CD4-positive, alpha-beta T cell (primary cell): Measurements from ENCODE around the gene DHX30. TPM values are rescaled to one million over a fixed set of nuclear protein-coding genes. Genes with fewer than 3 reads are reported as not detected.

ENCODE experiments used
- ATAC-seq: fragments of 200-7000 bp; cut with Tn5 transposase; one replicate; pipeline ENCODE4 v1.10.0; 2022; ENCODE audit warnings: mild to moderate bottlenecking; ENCODE audit not compliant: poor library complexity
- CTCF ChIA-PET: fragments of 350-600 bp; sonication (Branson Sonifier 250); formaldehyde crosslinking; loops from one replicate; lab custom pipeline; 2021; ENCODE audit warnings: antibody characterized with exemption, inconsistent platforms; lab: Charles Lee
- POLR2A ChIA-PET: fragments of 350-600 bp; sonication (Branson Sonifier 250); formaldehyde crosslinking; loops from one replicate; lab custom pipeline; 2021; ENCODE audit warnings: antibody characterized with exemption, inconsistent platforms; lab: Charles Lee
- DNase-seq, 14 experiments: peaks; one replicate each; pipeline ENCODE4 v3.0.0-alpha.2; 2013 to 2020; ENCODE audit warnings: mixed read lengths in 2 of 14
- H3K27ac ChIP-seq, 2 donors: one replicate each; pipeline versions ENCODE4 v1.5.1 to v1.7.0; 2013; ENCODE audit warnings: low read length in 2 of 2, low read depth in 1 of 2, mild to moderate bottlenecking in 1 of 2
- H3K27me3 ChIP-seq, 2 experiments: 1 replicate in 1 of 2; 2 replicates in 1 of 2; pipeline versions ENCODE4 v1.6.1 to v1.7.0; 2013; ENCODE audit warnings: low read length in 2 of 2, control low read depth in 1 of 2, mild to moderate bottlenecking in 1 of 2, moderate library complexity in 1 of 2; ENCODE audit not compliant: insufficient read depth in 2 of 2, control insufficient read depth in 1 of 2
- H3K36me3 ChIP-seq: one replicate; pipeline ENCODE4 v1.6.1; 2013; ENCODE audit warnings: low read length, control low read depth; ENCODE audit not compliant: insufficient read depth
- H3K4me1 ChIP-seq: one replicate; pipeline ENCODE4 v1.6.1; 2013; ENCODE audit warnings: low read length, control low read depth; ENCODE audit not compliant: insufficient read depth
- H3K4me3 ChIP-seq: one replicate; pipeline ENCODE4 v1.5.1; 2013; ENCODE audit warnings: mild to moderate bottlenecking, low read length, moderate library complexity
- H3K9me3 ChIP-seq, 2 experiments: 1 replicate in 1 of 2; 2 replicates in 1 of 2; pipeline versions ENCODE4 v1.6.1 to v1.7.0; 2013; ENCODE audit warnings: low read length in 2 of 2, mild to moderate bottlenecking in 2 of 2, control low read depth in 1 of 2, moderate library complexity in 1 of 2; ENCODE audit not compliant: control insufficient read depth in 1 of 2, insufficient read depth in 1 of 2
- H3K27ac Mint-ChIP-seq: one replicate; pipeline ENCODE4 v1.8.0; 2020; ENCODE audit warnings: mixed read lengths
- H3K27me3 Mint-ChIP-seq: one replicate; pipeline ENCODE4 v1.8.0; 2021; ENCODE audit warnings: mixed read lengths
- H3K36me3 Mint-ChIP-seq: one replicate; pipeline ENCODE4 v1.8.0; 2021; ENCODE audit warnings: low read depth, mixed read lengths
- H3K4me1 Mint-ChIP-seq: one replicate; pipeline ENCODE4 v1.8.0; 2021; ENCODE audit warnings: low read depth, mixed read lengths
- H3K4me3 Mint-ChIP-seq: one replicate; pipeline ENCODE4 v1.8.0; 2020; ENCODE audit warnings: mild to moderate bottlenecking, mixed read lengths
- H3K9me3 Mint-ChIP-seq: one replicate; pipeline ENCODE4 v1.8.0; 2020; ENCODE audit warnings: mixed read lengths
- intact Hi-C, 2 experiments: fragments of 100-400 bp; cut with DNase I in 1 of 2; cut with micrococcal nuclease in 1 of 2; formaldehyde crosslinking; loops; one replicate each; pipeline versions ENCODE4 v1.15.1 to v1.9.0; 2023 to 2025; cut with DNase I, micrococcal nuclease
- total RNA-seq, 174 experiments: library from RNA in 2 of 174; stranded (reverse) in 2 of 174; gene quantifications; one replicate each; pipeline ENCODE4 v1.2.3 and lab custom pipeline; 2021 to 2026
- TF ChIP-seq, protein P1 (sequence below): fragments of 200-600 bp; IDR thresholded peaks from one replicate; pipeline ENCODE4 v1.8.0; 2022; ENCODE audit warnings: antibody characterized with exemption, mild to moderate bottlenecking

Gene DHX30
- total RNA-seq, 2 experiments from 2014 or later: 75.1 to 75.6 TPM

DNA sequence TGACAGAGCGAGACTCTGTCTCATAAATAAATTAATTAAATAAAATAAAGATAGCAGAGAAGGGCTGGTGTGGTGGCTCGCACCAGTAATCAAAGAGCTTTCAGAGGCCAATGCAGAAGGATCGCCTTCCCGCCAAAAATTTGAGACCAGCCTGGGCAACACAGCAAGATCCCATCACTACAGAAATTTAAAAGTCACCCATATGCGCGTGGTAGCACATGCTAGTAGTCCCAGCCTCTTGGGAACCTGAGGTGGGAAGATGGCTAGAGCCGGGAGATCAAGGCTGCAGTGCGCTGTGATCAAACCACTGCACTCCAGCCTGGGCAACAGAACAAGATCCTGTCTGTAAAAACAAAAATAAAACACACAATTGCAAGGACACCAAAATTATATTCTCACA is 30.9 kb upstream of the DHX30 start:
- DNase-seq (no peak), ATAC-seq (no peak)
- Mint-ChIP-seq H3K9me3 (no peaks in the 10 kb centered on the region), H3K4me1 (peaks cover 15% of the 10 kb centered on the region), H3K4me3 (no peak overlapping the region), H3K36me3 (peaks cover 44% of the 10 kb centered on the region), H3K27me3 (no peaks in the 10 kb centered on the region), H3K27ac (no peak overlapping the region)
- H3K9me3 ChIP-seq: no peaks in the 10 kb centered on the region
- H3K36me3 ChIP-seq: peaks cover 41% of the 10 kb centered on the region
- POLR2A ChIA-PET: no interaction called here
- CTCF ChIA-PET: no interaction called here
- H3K4me3 ChIP-seq: no peak overlapping the region
- peaks cover 24% of the 10 kb centered on the region for H3K4me1 ChIP-seq
- intact Hi-C loops: no loop called here
- H3K27me3 ChIP-seq: no peaks in the 10 kb centered on the region
- TF ChIP-seq, protein P1, sequence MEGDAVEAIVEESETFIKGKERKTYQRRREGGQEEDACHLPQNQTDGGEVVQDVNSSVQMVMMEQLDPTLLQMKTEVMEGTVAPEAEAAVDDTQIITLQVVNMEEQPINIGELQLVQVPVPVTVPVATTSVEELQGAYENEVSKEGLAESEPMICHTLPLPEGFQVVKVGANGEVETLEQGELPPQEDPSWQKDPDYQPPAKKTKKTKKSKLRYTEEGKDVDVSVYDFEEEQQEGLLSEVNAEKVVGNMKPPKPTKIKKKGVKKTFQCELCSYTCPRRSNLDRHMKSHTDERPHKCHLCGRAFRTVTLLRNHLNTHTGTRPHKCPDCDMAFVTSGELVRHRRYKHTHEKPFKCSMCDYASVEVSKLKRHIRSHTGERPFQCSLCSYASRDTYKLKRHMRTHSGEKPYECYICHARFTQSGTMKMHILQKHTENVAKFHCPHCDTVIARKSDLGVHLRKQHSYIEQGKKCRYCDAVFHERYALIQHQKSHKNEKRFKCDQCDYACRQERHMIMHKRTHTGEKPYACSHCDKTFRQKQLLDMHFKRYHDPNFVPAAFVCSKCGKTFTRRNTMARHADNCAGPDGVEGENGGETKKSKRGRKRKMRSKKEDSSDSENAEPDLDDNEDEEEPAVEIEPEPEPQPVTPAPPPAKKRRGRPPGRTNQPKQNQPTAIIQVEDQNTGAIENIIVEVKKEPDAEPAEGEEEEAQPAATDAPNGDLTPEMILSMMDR: no peak
- no peak overlapping the region for H3K27ac ChIP-seq

DNA sequence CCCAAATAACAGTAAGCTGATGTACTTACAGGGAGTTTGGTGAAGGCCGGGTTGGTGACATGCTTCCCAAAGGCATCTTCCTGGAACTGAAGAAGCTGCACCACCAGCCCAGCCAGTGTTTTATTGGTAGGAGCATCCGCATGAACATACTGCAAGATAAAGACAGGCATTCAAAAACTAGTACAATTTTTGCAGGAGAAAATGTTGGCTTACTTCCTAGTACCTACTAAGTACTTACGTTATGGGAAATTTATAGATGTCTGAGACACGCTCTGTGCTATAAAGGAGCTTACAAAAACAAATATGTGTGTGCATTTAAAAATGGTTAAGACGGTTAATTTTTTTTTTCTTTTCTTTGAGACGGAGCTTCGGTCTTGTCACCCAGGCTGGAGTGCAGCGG is 30.1 kb upstream of the DHX30 start:
- H3K27ac Mint-ChIP-seq: no peak overlapping the region

DNA sequence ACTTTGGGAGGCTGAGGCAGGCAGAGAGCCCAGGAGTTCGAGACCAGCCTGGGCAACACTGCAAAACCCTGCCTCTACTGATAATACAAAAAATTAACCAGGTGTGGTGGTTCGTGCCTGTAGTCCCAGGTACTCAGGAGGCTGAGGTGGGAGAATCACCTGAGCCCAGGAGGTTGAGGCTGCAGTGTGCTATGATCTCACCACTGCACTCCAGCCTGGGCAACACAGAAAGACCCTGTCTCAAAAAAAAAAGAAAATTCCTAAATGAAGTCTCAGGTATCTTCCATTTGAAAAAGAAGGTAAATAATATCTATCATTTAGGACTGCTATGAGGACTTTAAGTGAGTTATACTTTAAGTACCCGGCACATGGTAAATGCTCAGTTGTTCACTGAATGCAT is 24.2 kb upstream of the DHX30 start:
- DNase-seq: no peak
- Mint-ChIP-seq H3K4me1 (peaks cover 38% of the 10 kb centered on the region), H3K27me3 (no peaks in the 10 kb centered on the region), H3K4me3 (no peak overlapping the region), H3K36me3 (peaks cover 33% of the 10 kb centered on the region), H3K9me3 (no peaks in the 10 kb centered on the region), H3K27ac (no peak overlapping the region)
- H3K4me3 ChIP-seq: no peak overlapping the region
- peaks cover 4% of the 10 kb centered on the region for H3K36me3 ChIP-seq
- intact Hi-C loops: no loop called here
- CTCF ChIA-PET: interaction anchor here (0.6 to 1.3 kb wide), 2 partner anchors 33 to 47 kb away, joined by 3 to 4 read pairs; no protein-coding TSS in a partner anchor
- H3K9me3 ChIP-seq: no peaks in the 10 kb centered on the region
- H3K27me3 ChIP-seq: no peaks in the 10 kb centered on the region
- peaks cover 64% of the 10 kb centered on the region for H3K4me1 ChIP-seq
- no peak for ATAC-seq
- TF ChIP-seq, protein P1: no peak
- POLR2A ChIA-PET: no interaction called here
- no peak overlapping the region for H3K27ac ChIP-seq

More for the DNA sequence above, 30.1 kb upstream of the DHX30 start:
- intact Hi-C loops: no loop called here
- H3K27me3 Mint-ChIP-seq: no peaks in the 10 kb centered on the region
- ATAC-seq (no peak), DNase-seq (no peak)
- H3K4me3 ChIP-seq: no peak overlapping the region
- TF ChIP-seq, protein P1: no peak
- no peak overlapping the region for H3K27ac ChIP-seq
- H3K9me3 Mint-ChIP-seq: no peaks in the 10 kb centered on the region
- no peak overlapping the region for H3K4me3 Mint-ChIP-seq
- H3K36me3 Mint-ChIP-seq: peaks cover 42% of the 10 kb centered on the region
- ChIA-PET POLR2A (interaction anchor here (1.6 kb wide), 1 partner anchor 8 kb away, joined by 4 read pairs; the partner anchor contains the start of gene SMARCC1), CTCF (no interaction called here)
- peaks cover 15% of the 10 kb centered on the region for H3K4me1 Mint-ChIP-seq
- peaks cover 40% of the 10 kb centered on the region for H3K36me3 ChIP-seq
- no peaks in the 10 kb centered on the region for H3K9me3 ChIP-seq
- peaks cover 31% of the 10 kb centered on the region for H3K4me1 ChIP-seq
- H3K27me3 ChIP-seq: no peaks in the 10 kb centered on the region
